GM10266 (cell line): ENCODE data around the gene SPO11.

Source experiments
- DNase-seq: peaks from one replicate; pipeline ENCODE4 v3.0.0; 2012; ENCODE audit errors: extremely low spot score
- TF ChIP-seq, protein P1 (sequence below): IDR thresholded peaks from 2 replicates; pipeline ENCODE4 v1.5.1; 2012; ENCODE audit warnings: mild to moderate bottlenecking, low read depth; ENCODE audit not compliant: control insufficient read depth, insufficient read depth; ENCODE audit errors: missing control alignments

SPO11 gene

GRCh38 chr20:57383447-57384347 lies 54.1 kb downstream of the SPO11 start:
- no peak for DNase-seq
- TF ChIP-seq, protein P1, sequence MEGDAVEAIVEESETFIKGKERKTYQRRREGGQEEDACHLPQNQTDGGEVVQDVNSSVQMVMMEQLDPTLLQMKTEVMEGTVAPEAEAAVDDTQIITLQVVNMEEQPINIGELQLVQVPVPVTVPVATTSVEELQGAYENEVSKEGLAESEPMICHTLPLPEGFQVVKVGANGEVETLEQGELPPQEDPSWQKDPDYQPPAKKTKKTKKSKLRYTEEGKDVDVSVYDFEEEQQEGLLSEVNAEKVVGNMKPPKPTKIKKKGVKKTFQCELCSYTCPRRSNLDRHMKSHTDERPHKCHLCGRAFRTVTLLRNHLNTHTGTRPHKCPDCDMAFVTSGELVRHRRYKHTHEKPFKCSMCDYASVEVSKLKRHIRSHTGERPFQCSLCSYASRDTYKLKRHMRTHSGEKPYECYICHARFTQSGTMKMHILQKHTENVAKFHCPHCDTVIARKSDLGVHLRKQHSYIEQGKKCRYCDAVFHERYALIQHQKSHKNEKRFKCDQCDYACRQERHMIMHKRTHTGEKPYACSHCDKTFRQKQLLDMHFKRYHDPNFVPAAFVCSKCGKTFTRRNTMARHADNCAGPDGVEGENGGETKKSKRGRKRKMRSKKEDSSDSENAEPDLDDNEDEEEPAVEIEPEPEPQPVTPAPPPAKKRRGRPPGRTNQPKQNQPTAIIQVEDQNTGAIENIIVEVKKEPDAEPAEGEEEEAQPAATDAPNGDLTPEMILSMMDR: no peak

GRCh38 chr20:57384486-57384885 lies 54.9 kb downstream of the SPO11 start:
- TF ChIP-seq, protein P1: no peak
- no peak for DNase-seq

GRCh38 chr20:57384953-57385761 lies 55.6 kb downstream of the SPO11 start:
- TF ChIP-seq, protein P1: no peak
- no peak for DNase-seq

DNA sequence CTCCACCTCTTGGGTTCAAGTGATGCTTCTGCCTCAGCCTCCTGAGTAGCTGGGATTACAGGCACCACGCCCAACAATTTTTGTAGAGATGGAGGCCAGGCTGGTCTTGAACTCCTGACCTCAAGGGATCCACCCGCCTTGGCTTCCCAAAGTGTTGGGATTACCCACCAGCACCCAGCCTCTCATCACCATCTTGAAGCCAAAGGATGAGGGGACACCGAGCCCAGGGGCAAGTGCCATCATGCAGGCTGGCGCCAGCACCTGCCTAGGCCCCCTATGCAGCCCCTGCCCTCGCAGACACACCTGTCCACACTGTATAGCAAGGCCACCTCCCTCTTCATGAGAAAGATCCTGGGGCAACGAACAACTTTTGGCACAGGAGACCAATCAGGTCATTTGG lies 56.3 kb downstream of the SPO11 start:
- TF ChIP-seq, protein P1: no peak

DNA sequence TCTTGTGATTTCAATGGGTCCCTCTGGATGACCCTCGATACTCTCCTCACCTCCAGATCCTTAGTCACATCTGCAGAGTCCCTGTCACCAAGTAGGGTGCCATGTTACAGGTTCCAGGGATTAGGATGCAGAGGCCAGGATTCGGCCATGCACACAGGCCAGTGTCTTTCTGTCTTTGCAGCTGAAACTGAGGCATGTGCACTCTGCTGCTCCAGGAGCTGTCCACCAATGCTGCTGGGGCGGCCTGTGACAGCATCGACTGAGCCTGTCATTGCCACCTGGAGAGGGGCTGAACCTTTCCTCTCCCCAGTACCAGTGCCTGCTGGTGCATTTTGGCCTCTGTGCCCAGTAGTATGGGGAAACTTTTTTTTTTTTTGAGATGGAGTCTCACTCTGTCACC lies 57.2 kb downstream of the SPO11 start:
- DNase-seq: no peak
- TF ChIP-seq, protein P1: no peak

More for the DNA sequence above, 56.3 kb downstream of the SPO11 start:
- no peak for DNase-seq

DNA sequence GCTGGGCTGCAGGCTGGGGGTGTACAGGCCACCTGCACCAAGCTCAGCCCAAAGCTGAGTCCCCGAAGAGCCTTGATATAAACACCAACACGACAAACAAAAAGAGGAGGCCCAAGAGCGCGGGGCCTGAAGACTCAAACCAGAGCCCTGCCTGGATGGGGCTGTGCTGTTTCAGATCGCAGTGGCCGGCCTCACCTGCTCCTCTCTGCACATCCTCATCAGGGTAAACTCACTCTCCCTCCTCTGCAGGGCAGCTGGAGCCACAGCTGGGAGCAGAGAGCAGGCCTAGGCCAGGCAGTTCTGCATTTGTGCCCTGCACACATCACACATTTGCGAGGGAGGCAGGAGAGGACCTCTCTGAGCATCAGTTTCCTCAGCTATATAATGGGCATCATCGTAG lies 57.9 kb downstream of the SPO11 start:
- DNase-seq: no peak

More for the DNA sequence above, 57.9 kb downstream of the SPO11 start:
- TF ChIP-seq, protein P1: no peak
